Gastroesophageal sphincter (tissue), 3 donors: ENCODE data around the gene TTLL12.

Source experiments
- CTCF ChIP-seq, 4 experiments: fragments of 200-600 bp in 2 of 4; fragments of 450-650 bp in 2 of 4; sonication (generic) in 1 of 4; IDR thresholded peaks; one replicate each; pipeline ENCODE4 v1.5.1; 2017 to 2019; ENCODE audit warnings: antibody characterized with exemption in 4 of 4, mild to moderate bottlenecking in 2 of 4, moderate library complexity in 2 of 4
- POLR2A ChIP-seq, 2 donors: fragments of 450-650 bp; IDR thresholded peaks; one replicate each; pipeline ENCODE4 v1.6.1; 2017; ENCODE audit warnings: antibody characterized with exemption in 2 of 2, mild to moderate bottlenecking in 2 of 2, moderate library complexity in 1 of 2

- TF ChIP-seq CTCF (IDR thresholded peaks at IDR 0.05) (no peak), POLR2A (IDR thresholded peaks at IDR 0.05) (no peak)
Observed at GRCh38 chr22:43167001-43167589, 19.8 kb downstream of the TTLL12 start.
